ENCODE data around the gene NDUFB10.

The NDUFB10 gene

GRCh38 chr16:1924095-1924494, 35.2 kb upstream of the NDUFB10 start:
- H3K27ac ChIP-seq (replicated peaks; ENCODE audit: low read length) = no peak overlapping the region
- peak overlapping the region; percentile 30 for H2BK5ac ChIP-seq (ENCODE audit: low read length)
- H3K4me2 ChIP-seq (ENCODE audit: insufficient read depth, low read length, poor library complexity, severe bottlenecking) = no peak overlapping the region
- no peak overlapping the region for H2BK15ac ChIP-seq (ENCODE audit: low read length)
- no CpG with 5 or more reads among the region's 5 CpGs for WGBS, 2 donors (ENCODE audit: extremely low coverage in 2 of 2, insufficient read length in 2 of 2, insufficient replicate concordance in 1 of 2)
- peak overlapping the region in 1 of 2 donors; percentile 43 for H3K4me3 ChIP-seq (ENCODE audit: low read length in 2 of 2)
- H3K18ac ChIP-seq (ENCODE audit: low read length) = peak overlapping the region; percentile 82
- no peak overlapping the region for H3K14ac ChIP-seq (ENCODE audit: low read length)
- no peaks in the 10 kb centered on the region for H3K36me3 ChIP-seq (replicated peaks in 1 of 2; ENCODE audit: control insufficient read depth in 2 of 2, insufficient read depth in 2 of 2, low read length in 2 of 2)
- no peak for DNase-seq (ENCODE audit: low spot score)
- H3K9ac ChIP-seq (ENCODE audit: low read depth, low read length, poor library complexity) = no peak overlapping the region
- H3K23ac ChIP-seq (ENCODE audit: low read depth, low read length, poor library complexity) = peak overlapping the region; percentile 51
- no peak overlapping the region for H2AFZ ChIP-seq (ENCODE audit: low read length)
- H2BK12ac ChIP-seq (ENCODE audit: low read length) = peak overlapping the region; percentile 26
- H3K4me1 ChIP-seq (ENCODE audit: control insufficient read depth in 2 of 2, insufficient read depth in 1 of 2, low read depth in 1 of 2, low read length in 2 of 2) = peaks cover 9 to 19% of the 10 kb centered on the region in 2 donors
- H3K27me3 ChIP-seq (ENCODE audit: control insufficient read depth in 3 of 3, insufficient read depth in 3 of 3, low read depth in 1 of 3, low read length in 3 of 3) = peaks cover 11 to 73% (median 35%) of the 10 kb centered on the region in 3 experiments
- H3K4ac ChIP-seq (ENCODE audit: low read length) = no peak overlapping the region
- no peak overlapping the region for H2AK5ac ChIP-seq (ENCODE audit: low read depth, low read length)
- H4K8ac ChIP-seq (ENCODE audit: low read depth, low read length) = no peak overlapping the region
- H4K91ac ChIP-seq (ENCODE audit: low read depth, low read length, poor library complexity) = no peak overlapping the region
- no peaks in the 10 kb centered on the region for H3K79me1 ChIP-seq (ENCODE audit: low read depth, low read length)
- H2BK120ac ChIP-seq (ENCODE audit: low read depth, low read length) = peak overlapping the region; percentile 35
- H3K9me3 ChIP-seq (replicated peaks in 1 of 2; ENCODE audit: control insufficient read depth in 2 of 2, insufficient read depth in 1 of 2, low read depth in 1 of 2, low read length in 2 of 2) = peaks cover 0 to 3% of the 10 kb centered on the region in 2 donors

GRCh38 chr16:1926271-1926670, 33.1 kb upstream of the NDUFB10 start:
- Histone ChIP-seq H2BK5ac (ENCODE audit: low read length) (peak overlapping the region; percentile 43), H3K9ac (ENCODE audit: low read depth, low read length, poor library complexity) (peak overlapping the region; percentile 12), H3K14ac (ENCODE audit: low read length) (no peak overlapping the region), H3K4ac (ENCODE audit: low read length) (no peak overlapping the region), H3K4me3 (ENCODE audit: low read length in 2 of 2) (no peak overlapping the region), H2BK12ac (ENCODE audit: low read length) (no peak overlapping the region), H3K36me3 (replicated peaks in 1 of 2; ENCODE audit: control insufficient read depth in 2 of 2, insufficient read depth in 2 of 2, low read length in 2 of 2) (no peaks in the 10 kb centered on the region), H3K9me3 (replicated peaks in 1 of 2; ENCODE audit: control insufficient read depth in 2 of 2, insufficient read depth in 1 of 2, low read depth in 1 of 2, low read length in 2 of 2) (peaks cover 0 to 3% of the 10 kb centered on the region in 2 donors), H4K91ac (ENCODE audit: low read depth, low read length, poor library complexity) (no peak overlapping the region), H2AFZ (ENCODE audit: low read length) (no peak overlapping the region), H2BK15ac (ENCODE audit: low read length) (no peak overlapping the region), H3K23ac (ENCODE audit: low read depth, low read length, poor library complexity) (no peak overlapping the region), H3K18ac (ENCODE audit: low read length) (no peak overlapping the region), H2AK5ac (ENCODE audit: low read depth, low read length) (peak overlapping the region; percentile 86), H3K4me1 (ENCODE audit: control insufficient read depth in 2 of 2, insufficient read depth in 1 of 2, low read depth in 1 of 2, low read length in 2 of 2) (peaks cover under 1 to 14% of the 10 kb centered on the region in 2 donors), H3K27ac (replicated peaks; ENCODE audit: low read length) (no peak overlapping the region), H3K4me2 (ENCODE audit: insufficient read depth, low read length, poor library complexity, severe bottlenecking) (no peak overlapping the region), H2BK120ac (ENCODE audit: low read depth, low read length) (no peak overlapping the region), H3K79me1 (ENCODE audit: low read depth, low read length) (no peaks in the 10 kb centered on the region), H3K27me3 (ENCODE audit: control insufficient read depth in 3 of 3, insufficient read depth in 3 of 3, low read depth in 1 of 3, low read length in 3 of 3) (peaks cover 0 to 54% (median 20%) of the 10 kb centered on the region in 3 experiments), H4K8ac (ENCODE audit: low read depth, low read length) (no peak overlapping the region)
- DNase-seq (ENCODE audit: low spot score) = no peak
- no CpG with 5 or more reads among the region's 11 CpGs for WGBS, 2 donors (ENCODE audit: extremely low coverage in 2 of 2, insufficient read length in 2 of 2, insufficient replicate concordance in 1 of 2)

GRCh38 chr16:1929105-1929504, 30.2 kb upstream of the NDUFB10 start:
- H3K23ac ChIP-seq (ENCODE audit: low read depth, low read length, poor library complexity) = peak overlapping the region; percentile 98
- peak overlapping the region; percentile 53 for H2BK5ac ChIP-seq (ENCODE audit: low read length)
- no peak overlapping the region for H4K91ac ChIP-seq (ENCODE audit: low read depth, low read length, poor library complexity)
- peak overlapping the region; percentile 29 to 43 for H3K4me3 ChIP-seq (ENCODE audit: low read length in 2 of 2)
- no peak overlapping the region for H4K8ac ChIP-seq (ENCODE audit: low read depth, low read length)
- no peaks in the 10 kb centered on the region for H3K79me1 ChIP-seq (ENCODE audit: low read depth, low read length)
- DNase-seq (ENCODE audit: low spot score) = no peak
- no peaks in the 10 kb centered on the region for H3K36me3 ChIP-seq (replicated peaks in 1 of 2; ENCODE audit: control insufficient read depth in 2 of 2, insufficient read depth in 2 of 2, low read length in 2 of 2)
- no peak overlapping the region for H2BK12ac ChIP-seq (ENCODE audit: low read length)
- H3K27me3 ChIP-seq (ENCODE audit: control insufficient read depth in 3 of 3, insufficient read depth in 3 of 3, low read depth in 1 of 3, low read length in 3 of 3) = peaks cover 0 to 33% (median 7%) of the 10 kb centered on the region in 3 experiments
- H3K4ac ChIP-seq (ENCODE audit: low read length) = no peak overlapping the region
- peak overlapping the region; percentile 96 for H2AFZ ChIP-seq (ENCODE audit: low read length)
- no CpG with 5 or more reads among the region's 11 CpGs for WGBS, 2 donors (ENCODE audit: extremely low coverage in 2 of 2, insufficient read length in 2 of 2, insufficient replicate concordance in 1 of 2)
- H3K27ac ChIP-seq (replicated peaks; ENCODE audit: low read length) = no peak overlapping the region
- peak overlapping the region; percentile 37 for H2BK15ac ChIP-seq (ENCODE audit: low read length)
- peak overlapping the region; percentile 73 for H3K4me2 ChIP-seq (ENCODE audit: insufficient read depth, low read length, poor library complexity, severe bottlenecking)
- no peak overlapping the region for H3K14ac ChIP-seq (ENCODE audit: low read length)
- H3K9me3 ChIP-seq (replicated peaks in 1 of 2; ENCODE audit: control insufficient read depth in 2 of 2, insufficient read depth in 1 of 2, low read depth in 1 of 2, low read length in 2 of 2) = no peaks in the 10 kb centered on the region
- H3K18ac ChIP-seq (ENCODE audit: low read length) = peak overlapping the region; percentile 93
- no peak overlapping the region for H2AK5ac ChIP-seq (ENCODE audit: low read depth, low read length)
- no peak overlapping the region for H2BK120ac ChIP-seq (ENCODE audit: low read depth, low read length)
- H3K4me1 ChIP-seq (ENCODE audit: control insufficient read depth in 2 of 2, insufficient read depth in 1 of 2, low read depth in 1 of 2, low read length in 2 of 2) = peaks cover 4 to 6% of the 10 kb centered on the region in 2 donors
- no peak overlapping the region for H3K9ac ChIP-seq (ENCODE audit: low read depth, low read length, poor library complexity)

- peak overlapping the region; percentile 17 for H4K8ac ChIP-seq (ENCODE audit: low read depth, low read length)
- H3K36me3 ChIP-seq (replicated peaks in 1 of 2; ENCODE audit: control insufficient read depth in 2 of 2, insufficient read depth in 2 of 2, low read length in 2 of 2) = no peaks in the 10 kb centered on the region
- no peaks in the 10 kb centered on the region for H3K79me1 ChIP-seq (ENCODE audit: low read depth, low read length)
- peak overlapping the region; percentile 53 for H2BK5ac ChIP-seq (ENCODE audit: low read length)
- peak overlapping the region; percentile 99 for H3K4ac ChIP-seq (ENCODE audit: low read length)
- H3K4me2 ChIP-seq (ENCODE audit: insufficient read depth, low read length, poor library complexity, severe bottlenecking) = peak overlapping the region; percentile 73
- H3K4me3 ChIP-seq (ENCODE audit: low read length in 2 of 2) = peak overlapping the region; percentile 29 to 65
- H2BK120ac ChIP-seq (ENCODE audit: low read depth, low read length) = peak overlapping the region; percentile 76
- H3K9me3 ChIP-seq (replicated peaks in 1 of 2; ENCODE audit: control insufficient read depth in 2 of 2, insufficient read depth in 1 of 2, low read depth in 1 of 2, low read length in 2 of 2) = no peaks in the 10 kb centered on the region
- H2AK5ac ChIP-seq (ENCODE audit: low read depth, low read length) = peak overlapping the region; percentile 95
- peaks cover 4 to 6% of the 10 kb centered on the region in 2 donors for H3K4me1 ChIP-seq (ENCODE audit: control insufficient read depth in 2 of 2, insufficient read depth in 1 of 2, low read depth in 1 of 2, low read length in 2 of 2)
- peak; percentile 79 for DNase-seq (ENCODE audit: low spot score)
- H3K27me3 ChIP-seq (ENCODE audit: control insufficient read depth in 3 of 3, insufficient read depth in 3 of 3, low read depth in 1 of 3, low read length in 3 of 3) = peaks cover 0 to 26% (median 5%) of the 10 kb centered on the region in 3 experiments
- peak overlapping the region; percentile 99 for H2BK15ac ChIP-seq (ENCODE audit: low read length)
- peak overlapping the region; percentile 56 for H3K14ac ChIP-seq (ENCODE audit: low read length)
- H3K9ac ChIP-seq (ENCODE audit: low read depth, low read length, poor library complexity) = no peak overlapping the region
- no peak overlapping the region for H3K27ac ChIP-seq (replicated peaks; ENCODE audit: low read length)
- WGBS, 2 donors (ENCODE audit: extremely low coverage in 2 of 2, insufficient read length in 2 of 2, insufficient replicate concordance in 1 of 2) = no CpG with 5 or more reads among the region's 70 CpGs
- H2BK12ac ChIP-seq (ENCODE audit: low read length) = peak overlapping the region; percentile 90
- peak overlapping the region; percentile 98 for H3K23ac ChIP-seq (ENCODE audit: low read depth, low read length, poor library complexity)
- peak overlapping the region; percentile 96 for H2AFZ ChIP-seq (ENCODE audit: low read length)
- H3K18ac ChIP-seq (ENCODE audit: low read length) = peak overlapping the region; percentile 95
- H4K91ac ChIP-seq (ENCODE audit: low read depth, low read length, poor library complexity) = no peak overlapping the region
Measured at GRCh38 chr16:1929578-1930337, 29.6 kb upstream of the NDUFB10 start.
